GM23248 (cell line): Measurements from ENCODE around the gene CEP76. TPM values are rescaled to one million over a fixed set of nuclear protein-coding genes. Genes with fewer than 3 reads are reported as not detected.

Experiments
- DNase-seq: peaks from one replicate; pipeline ENCODE4 v3.0.0-alpha.2; 2015
- H2AFZ ChIP-seq: fragments of 200-600 bp; sonication (generic); 2 replicates; pipeline ENCODE4 v1.6.1; 2016; ENCODE audit warnings: antibody characterized with exemption
- H3F3A ChIP-seq: fragments of 200-600 bp; sonication (generic); 2 replicates; pipeline ENCODE4 v1.6.1; 2016; ENCODE audit warnings: mild to moderate bottlenecking, antibody characterized with exemption, mixed run types; ENCODE audit not compliant: insufficient read depth
- H3K27ac ChIP-seq: fragments of 200-600 bp; sonication (generic); 2 replicates; pipeline ENCODE4 v1.5.1; 2016; ENCODE audit warnings: mild to moderate bottlenecking
- H3K27me3 ChIP-seq: fragments of 200-600 bp; sonication (generic); replicated peaks from 2 replicates; pipeline ENCODE4 v1.6.1; 2016; ENCODE audit warnings: mild to moderate bottlenecking; ENCODE audit not compliant: insufficient read depth
- H3K36me3 ChIP-seq: fragments of 200-600 bp; sonication (generic); 2 replicates; pipeline ENCODE4 v1.6.1; 2016; ENCODE audit warnings: low read depth, mild to moderate bottlenecking
- H3K4me1 ChIP-seq: fragments of 200-600 bp; sonication (generic); 2 replicates; pipeline ENCODE4 v1.6.1; 2016; ENCODE audit warnings: mild to moderate bottlenecking; ENCODE audit not compliant: insufficient read depth
- H3K4me2 ChIP-seq: fragments of 200-600 bp; sonication (generic); one replicate; pipeline ENCODE4 v1.6.1; 2016; ENCODE audit warnings: mild to moderate bottlenecking; ENCODE audit not compliant: unreplicated experiment
- H3K4me3 ChIP-seq: fragments of 200-600 bp; sonication (generic); 2 replicates; pipeline ENCODE4 v1.5.1; 2016; ENCODE audit warnings: mild to moderate bottlenecking
- H3K79me2 ChIP-seq: fragments of 200-600 bp; sonication (generic); 2 replicates; pipeline ENCODE4 v1.6.1; 2016; ENCODE audit warnings: mild to moderate bottlenecking; ENCODE audit not compliant: insufficient read depth
- H3K9ac ChIP-seq: fragments of 200-600 bp; sonication (generic); 2 replicates; pipeline ENCODE4 v1.6.1; 2016; ENCODE audit warnings: mild to moderate bottlenecking
- H3K9me2 ChIP-seq: fragments of 200-600 bp; sonication (generic); 2 replicates; pipeline ENCODE4 v1.6.1; 2016; ENCODE audit warnings: mixed run types, mild to moderate bottlenecking, moderate library complexity; ENCODE audit not compliant: insufficient read depth
- H3K9me3 ChIP-seq: fragments of 200-600 bp; sonication (generic); one replicate; pipeline ENCODE4 v1.6.1; 2017; ENCODE audit warnings: low read depth
- H4K20me1 ChIP-seq: fragments of 200-600 bp; sonication (generic); 2 replicates; pipeline ENCODE4 v1.6.0; 2016; ENCODE audit not compliant: insufficient read depth
- EZH2 ChIP-seq: fragments of 200-600 bp; sonication (generic); IDR thresholded peaks from 2 replicates; pipeline ENCODE4 v1.6.1; 2018; ENCODE audit warnings: antibody characterized with exemption, mild to moderate bottlenecking; ENCODE audit not compliant: insufficient read depth, poor library complexity, severe bottlenecking
- EZH2phosphoT487 ChIP-seq: fragments of 200-600 bp; sonication (generic); IDR thresholded peaks from 2 replicates; pipeline ENCODE4 v1.6.1; 2018; ENCODE audit warnings: antibody characterized with exemption, moderate library complexity, mild to moderate bottlenecking, low read depth; ENCODE audit not compliant: insufficient read depth
- WGBS, 2 experiments: methylation state at CpG; one replicate each; pipeline ENCODE4 v1.1.6; 2015 to 2017; ENCODE audit warnings: low lambda C conversion rate in 2 of 2, low coverage in 1 of 2; ENCODE audit errors: missing lambda C conversion rate in 2 of 2; 5-methylcytosine and 5-hydroxymethylcytosine counted together
- in situ Hi-C: fragments of 300-500 bp; cut with MboI; formaldehyde crosslinking; loops from 2 replicates; pipeline ENCODE4 v1.15.0; 2020
- polyA plus RNA-seq: library from polyadenylated mRNA; unstranded; fragments of >200 nt; fragmentation: Nextera tagmentation; extraction: Ambion mirVana; gene quantifications from 2 replicates; pipeline ENCODE4 v1.2.1, GENCODE V29; 2016
- total RNA-seq: library from RNA; depleted of rRNA; stranded (reverse); fragments of >200 nt; shearing (Covaris generic); gene quantifications from 2 replicates; pipeline ENCODE4 v1.2.3, GENCODE V29; 2014

The CEP76 gene
- total and polyA plus RNA-seq, 2 experiments from 2014 or later, result 6.5 to 11.8 TPM

DNA sequence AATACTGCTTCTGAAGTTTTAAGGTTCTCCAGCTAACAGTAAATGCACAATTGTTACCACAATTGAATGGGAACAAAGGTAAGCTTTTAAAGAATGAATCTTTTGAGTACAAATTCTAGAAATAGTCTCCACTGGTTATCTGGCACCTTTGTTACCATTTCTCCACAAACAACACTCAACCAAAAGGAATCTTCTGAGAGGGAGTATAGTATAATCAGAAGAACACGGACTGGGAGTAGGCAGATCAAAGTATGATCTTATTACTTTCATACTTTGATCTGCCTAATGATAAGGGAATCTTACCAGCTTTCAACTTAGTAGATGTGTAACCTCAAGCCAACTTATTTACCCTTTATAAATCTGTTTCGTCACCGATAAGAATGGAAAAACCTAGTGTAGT lies 1.4 kb downstream of the CEP76 start:
- H3K9ac ChIP-seq, result no peak overlapping the region
- peak overlapping the region; percentile 96; the same call in 1 of the 2 replicates for H3K27ac ChIP-seq
- no peaks in the 10 kb centered on the region for H3K36me3 ChIP-seq
- peaks cover 11% of the 10 kb centered on the region; the same call in 1 of the 2 replicates for H3F3A ChIP-seq
- H3K9me2 ChIP-seq, result no peaks in the 10 kb centered on the region
- TF ChIP-seq EZH2, result no peak
- TF ChIP-seq EZH2phosphoT487, result no peak
- H2AFZ ChIP-seq, result peak overlapping the region; percentile 92
- no peaks in the 10 kb centered on the region for H3K9me3 ChIP-seq
- H4K20me1 ChIP-seq, result no peaks in the 10 kb centered on the region
- H3K4me1 ChIP-seq, result peaks cover 10% of the 10 kb centered on the region
- DNase-seq, result peak; percentile 22
- in situ Hi-C loops, result no loop called here
- peak overlapping the region; percentile 98 for H3K4me3 ChIP-seq
- no peaks in the 10 kb centered on the region for H3K27me3 ChIP-seq
- H3K4me2 ChIP-seq, result peak overlapping the region; percentile 97
- peaks cover 64% of the 10 kb centered on the region for H3K79me2 ChIP-seq
- WGBS, 2 experiments, result 81 to 87% methylated on average over 3 of the region's 3 CpGs

DNA sequence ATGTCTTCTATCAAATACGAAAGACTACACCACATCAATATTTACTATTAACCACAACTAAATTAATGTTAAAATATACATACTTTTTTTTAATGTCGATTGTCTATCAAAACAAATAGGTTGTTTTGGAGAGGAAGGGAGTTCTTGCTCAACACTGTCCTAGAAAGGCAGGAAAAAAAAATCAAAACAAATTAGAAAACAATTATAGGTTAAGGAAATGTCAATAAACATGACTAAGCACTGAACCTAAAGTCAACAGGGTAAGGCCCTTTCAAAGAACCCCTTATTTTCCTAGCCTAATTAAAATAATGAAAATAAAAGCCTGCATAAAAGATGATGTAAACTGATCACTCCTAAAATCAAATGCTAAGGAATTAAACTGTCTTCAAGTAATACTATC lies 2.8 kb downstream of the CEP76 start:
- no peak for DNase-seq
- no peaks in the 10 kb centered on the region for H3K36me3 ChIP-seq
- H3K9me3 ChIP-seq, result no peaks in the 10 kb centered on the region
- no peak overlapping the region for H3K9ac ChIP-seq
- no peak overlapping the region for H3K4me3 ChIP-seq
- peaks cover 10% of the 10 kb centered on the region for H3K4me1 ChIP-seq
- TF ChIP-seq EZH2 (no peak), EZH2phosphoT487 (no peak)
- no peaks in the 10 kb centered on the region for H4K20me1 ChIP-seq
- H3F3A ChIP-seq, result peaks cover 11% of the 10 kb centered on the region; the same call in 1 of the 2 replicates
- H3K27ac ChIP-seq, result no peak overlapping the region
- H3K9me2 ChIP-seq, result no peaks in the 10 kb centered on the region
- in situ Hi-C loops, result no loop called here
- H2AFZ ChIP-seq, result no peak overlapping the region
- 90 to 98% methylated on average over 2 of the region's 2 CpGs for WGBS, 2 experiments
- peaks cover 50% of the 10 kb centered on the region for H3K79me2 ChIP-seq
- no peaks in the 10 kb centered on the region for H3K27me3 ChIP-seq
- H3K4me2 ChIP-seq, result no peak overlapping the region

- Histone ChIP-seq H3K4me1 (no peaks in the 10 kb centered on the region), H3K79me2 (peaks cover 3% of the 10 kb centered on the region; the same call in 1 of the 2 replicates), H3F3A (no peaks in the 10 kb centered on the region), H3K9me2 (no peaks in the 10 kb centered on the region), H3K27ac (no peak overlapping the region), H3K9ac (no peak overlapping the region), H3K4me2 (no peak overlapping the region), H3K4me3 (no peak overlapping the region), H2AFZ (no peak overlapping the region), H3K27me3 (no peaks in the 10 kb centered on the region), H4K20me1 (no peaks in the 10 kb centered on the region), H3K36me3 (peaks cover 4% of the 10 kb centered on the region; the same call in 1 of the 2 replicates), H3K9me3 (no peaks in the 10 kb centered on the region)
- WGBS, 2 experiments, result 60 to 81% methylated on average over 2 of the region's 2 CpGs
- in situ Hi-C loops, result no loop called here
- TF ChIP-seq EZH2 (no peak), EZH2phosphoT487 (no peak)
- no peak for DNase-seq
Measured at GRCh38 chr18:12694032-12694431, 8.5 kb downstream of the CEP76 start.

DNA sequence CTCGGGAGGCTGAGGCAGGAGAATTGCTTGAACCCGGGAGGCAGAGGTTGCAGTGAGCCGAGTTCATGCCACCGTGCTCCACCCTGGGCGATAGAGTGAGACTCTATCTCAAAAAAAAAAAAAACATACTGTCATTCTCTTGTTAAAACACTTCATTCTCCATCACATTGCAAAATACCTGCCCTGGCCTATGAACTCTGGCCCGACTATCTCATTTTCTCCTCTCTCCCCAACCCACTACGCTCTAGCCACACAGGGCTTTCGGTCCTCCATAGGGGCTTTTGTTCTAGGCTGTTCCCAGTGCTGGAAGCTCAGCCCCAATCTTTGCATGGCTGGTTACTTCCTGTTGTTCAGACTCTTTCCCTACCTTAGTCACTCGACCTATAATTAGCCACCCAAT lies 10.3 kb downstream of the CEP76 start:
- in situ Hi-C loops, result no loop called here
- TF ChIP-seq EZH2phosphoT487, result no peak
- no peak for TF ChIP-seq EZH2
- WGBS, 2 experiments, result 89 to 94% methylated on average over 8 to 9 of the region's 9 CpGs

More for the DNA sequence above, 10.3 kb downstream of the CEP76 start:
- Histone ChIP-seq H3K9me3 (no peaks in the 10 kb centered on the region), H3K9me2 (no peaks in the 10 kb centered on the region), H3K4me1 (no peaks in the 10 kb centered on the region), H3K4me3 (no peak overlapping the region), H3K4me2 (no peak overlapping the region), H3K9ac (no peak overlapping the region), H3K27me3 (no peaks in the 10 kb centered on the region), H3F3A (no peaks in the 10 kb centered on the region), H3K27ac (no peak overlapping the region), H4K20me1 (no peaks in the 10 kb centered on the region), H3K79me2 (no peaks in the 10 kb centered on the region), H3K36me3 (peaks cover 4% of the 10 kb centered on the region; the same call in 1 of the 2 replicates), H2AFZ (no peak overlapping the region)
- DNase-seq, result no peak
